ENCODE measurements around the gene TPK1.

TPK1 gene

GRCh38 chr7:144407266-144407931, 428.5 kb downstream of the TPK1 start:
- DNase-seq (ENCODE audit: low spot score): no peak

GRCh38 chr7:144404946-144405345, 430.9 kb downstream of the TPK1 start:
- DNase-seq (ENCODE audit: low spot score): no peak

GRCh38 chr7:144403649-144404061, 432.2 kb downstream of the TPK1 start, which contains the start of gene NOBOX:
Gene NOBOX (minus strand): TSS chr7:144403693.
- no peak for DNase-seq (ENCODE audit: low spot score)

GRCh38 chr7:144403102-144403501, 432.8 kb downstream of the TPK1 start:
- DNase-seq (ENCODE audit: low spot score): no peak

All from SW480 (cell line).